HepG2 (cell line): Measurements from ENCODE around the gene ZNRF3. TPM values are rescaled to one million over a fixed set of nuclear protein-coding genes. Genes with fewer than 3 reads are reported as not detected.

Source experiments
- CCAR2 ChIP-seq: fragments of 200-400 bp; formaldehyde crosslinking; optimal IDR thresholded peaks from 2 replicates; pipeline ENCODE3; 2018; ENCODE audit warnings: low read depth, mild to moderate bottlenecking, low read length, moderate library complexity
- CEBPG ChIP-seq: IDR thresholded peaks from 2 replicates; pipeline ENCODE4 v1.6.1; 2016
- CEBPZ ChIP-seq: IDR thresholded peaks from 2 replicates; pipeline ENCODE4 v1.6.1; 2012; ENCODE audit warnings: low read length, improper control_type of control experiment
- DMAP1 ChIP-seq: IDR thresholded peaks from 2 replicates; pipeline ENCODE4 v1.6.1; 2016
- HNF1B ChIP-seq: sonication (generic); formaldehyde crosslinking; IDR thresholded peaks from 2 replicates; pipeline ENCODE4 v1.5.1; 2020; ENCODE audit warnings: mild to moderate bottlenecking, moderate library complexity, missing genetic modification reagents
- ISL2 ChIP-seq: sonication (generic); formaldehyde crosslinking; IDR thresholded peaks from 2 replicates; pipeline ENCODE4 v1.5.0; 2020; ENCODE audit warnings: missing genetic modification reagents
- KDM3A ChIP-seq: IDR thresholded peaks from 2 replicates; pipeline ENCODE4 v1.6.1; 2018; ENCODE audit warnings: low read depth, missing compliant biosample characterization
- KDM6A ChIP-seq: IDR thresholded peaks from 2 replicates; pipeline ENCODE4 v1.6.1; 2016; ENCODE audit warnings: low read depth
- PRPF4 ChIP-seq: fragments of 200-400 bp; formaldehyde crosslinking; IDR thresholded peaks from 2 replicates; pipeline ENCODE4 v1.6.1; 2016; ENCODE audit warnings: low read length, low read depth; ENCODE audit not compliant: poor library complexity, severe bottlenecking
- SMARCC2 ChIP-seq: fragments of 450-650 bp; IDR thresholded peaks from 2 replicates; pipeline ENCODE4 v1.6.1; 2017; ENCODE audit warnings: antibody characterized with exemption, mild to moderate bottlenecking
- TFAP4 ChIP-seq: sonication (generic); IDR thresholded peaks from 2 replicates; pipeline ENCODE4 v1.6.1; 2016; ENCODE audit warnings: low read depth, borderline replicate concordance
- ZFP36 ChIP-seq: fragments of 150-350 bp; IDR thresholded peaks from 2 replicates; pipeline ENCODE4 v1.6.1; 2018; ENCODE audit warnings: borderline replicate concordance, low read length, low read depth; ENCODE audit not compliant: partially characterized antibody
- ZFY ChIP-seq: sonication (generic); formaldehyde crosslinking; IDR thresholded peaks from 2 replicates; pipeline ENCODE4 v1.4.0; 2020; ENCODE audit warnings: missing genetic modification reagents
- ZNF124 ChIP-seq: sonication (generic); formaldehyde crosslinking; IDR thresholded peaks from 2 replicates; pipeline ENCODE4 v1.4.0; 2020; ENCODE audit warnings: missing genetic modification reagents
- ZNF24 ChIP-seq: fragments of 450-650 bp; IDR thresholded peaks from 2 replicates; pipeline ENCODE4 v1.6.1; 2017; ENCODE audit warnings: antibody characterized with exemption, mild to moderate bottlenecking
- ZNF256 ChIP-seq: sonication (generic); formaldehyde crosslinking; conservative IDR thresholded peaks from 2 replicates; pipeline ENCODE4 v1.4.0; 2020; ENCODE audit warnings: missing genetic modification reagents
- ZNF761 ChIP-seq: sonication (generic); formaldehyde crosslinking; conservative IDR thresholded peaks from 2 replicates; pipeline ENCODE4 v1.4.0; 2020; ENCODE audit warnings: mild to moderate bottlenecking, missing genetic modification reagents
- ZNF792 ChIP-seq: IDR thresholded peaks from 2 replicates; pipeline ENCODE4 v1.6.1; 2016
- ZSCAN25 ChIP-seq: sonication (generic); formaldehyde crosslinking; IDR thresholded peaks from 2 replicates; pipeline ENCODE4 v1.8.0; 2022; ENCODE audit warnings: mild to moderate bottlenecking, missing genetic modification reagents
- polyA plus RNA-seq, 8 experiments: library from polyadenylated mRNA; depleted of rRNA in 3 of 8; stranded (reverse) in 7 of 8; unstranded in 1 of 8; fragments of >200 nt; fragmentation: Illumina TruSeq in 4 of 8; extraction: Trizol in 4 of 8; gene quantifications; 2 replicates each; pipeline versions ENCODE4 v1.2.1 to v1.2.3, GENCODE V29; 2011 to 2016; ENCODE audit warnings: low read depth in 4 of 8, missing spikeins in 1 of 8, mixed read lengths in 1 of 8; ENCODE audit not compliant: insufficient read depth in 1 of 8
- total RNA-seq, 5 experiments: library from RNA; depleted of rRNA; stranded (reverse); fragments of >200 nt; fragmentation: Illumina TruSeq; extraction: Trizol; gene quantifications; 2 replicates each; pipeline ENCODE4 v1.2.3, GENCODE V29; 2016; ENCODE audit warnings: low read depth in 1 of 5

ZNRF3 gene
- total and polyA plus RNA-seq, 2 of the 13 experiments (the other 11 are each of a cell fraction or from before 2014, with no cell fraction given) = 20.3 to 36.7 TPM

- TF ChIP-seq KDM6A (CRISPR knock-in tag) (peak; percentile 57; the same call in 1 of the 2 replicates), CEBPZ (no peak), DMAP1 (CRISPR knock-in tag) (no peak), ISL2 (peak; percentile 94), PRPF4 (no peak), ZNF792 (CRISPR knock-in tag) (no peak), SMARCC2 (no peak), ZNF124 (CRISPR knock-in tag) (peak; percentile 44; the same call in 1 of the 2 replicates), TFAP4 (peak; percentile 32; the same call in 1 of the 2 replicates), ZFY (CRISPR knock-in tag) (no peak), CCAR2 (no peak), KDM3A (CRISPR knock-in tag) (peak; percentile 31; the same call in 1 of the 2 replicates), CEBPG (CRISPR knock-in tag) (peak; percentile 14; the same call in 1 of the 2 replicates), ZNF761 (0 out of 2 replicates have a peak, but pooled peaks have one; percentile 63), ZNF256 (no peak), ZSCAN25 (CRISPR knock-in tag) (no peak), HNF1B (peak; percentile 68; the same call in 1 of the 2 replicates), ZNF24 (no peak), ZFP36 (no peak)
These were observed 95.8 kb downstream of the ZNRF3 start (continued) for GRCh38 chr22:28978863-28979796.
